Peyer's patch (tissue), 4 donors: ENCODE results near the gene KIF3B. TPM values are rescaled to one million over a fixed set of nuclear protein-coding genes. Genes with fewer than 3 reads are reported as not detected.
"Not testable (repeated sequence)": the region's sequence is repeated elsewhere in the genome, so short reads cannot be mapped to it uniquely, and the experiment has no call there.

Experiments
- DNase-seq, 3 donors: peaks; one replicate each; pipeline ENCODE4 v3.0.0-alpha.2; 2017 to 2019
- H3K27ac ChIP-seq, 4 donors: fragments of 200-600 bp; sonication (generic); one replicate each; pipeline ENCODE4 v1.5.1; 2016 to 2019
- H3K27me3 ChIP-seq, 2 donors: fragments of 200-600 bp; sonication (generic); one replicate each; pipeline ENCODE4 v1.5.1; 2019
- H3K36me3 ChIP-seq, 3 donors: fragments of 200-600 bp; sonication (generic); one replicate each; pipeline ENCODE4 v1.5.1; 2016 to 2019
- H3K4me1 ChIP-seq, 4 donors: fragments of 200-600 bp; sonication (generic); one replicate each; pipeline ENCODE4 v1.5.1; 2016 to 2019
- H3K4me3 ChIP-seq, 4 donors: fragments of 200-600 bp; sonication (generic); 1 replicate in 3 of 4; 2 replicates in 1 of 4; pipeline ENCODE4 v1.5.1; 2016 to 2019; ENCODE audit warnings: mild to moderate bottlenecking in 1 of 4
- H3K9me3 ChIP-seq, 4 donors: fragments of 200-600 bp; sonication (generic); one replicate each; pipeline ENCODE4 v1.5.1; 2016 to 2019; ENCODE audit warnings: mild to moderate bottlenecking in 1 of 4
- POLR2A ChIP-seq, 2 donors: fragments of 450-650 bp; IDR thresholded peaks; one replicate each; pipeline ENCODE4 v1.5.1; 2017; ENCODE audit warnings: antibody characterized with exemption in 2 of 2, mild to moderate bottlenecking in 2 of 2, moderate library complexity in 2 of 2
- total RNA-seq, 4 donors: library from RNA; depleted of rRNA; stranded (reverse); fragments of >200 nt; gene quantifications; one replicate each; pipeline ENCODE4 v1.1.0, GENCODE V29; 2016
- TF ChIP-seq, protein P1 (sequence below), 6 experiments: fragments of 450-650 bp in 4 of 6; fragments of 200-600 bp in 2 of 6; sonication (generic) in 1 of 6; IDR thresholded peaks; one replicate each; pipeline ENCODE4 v1.5.1; 2017 to 2019; ENCODE audit warnings: antibody characterized with exemption in 6 of 6, mild to moderate bottlenecking in 3 of 6, moderate library complexity in 1 of 6

KIF3B gene
- total RNA-seq, 4 donors from 2014 or later: 42.1 to 77.6 (median 57.7) TPM

GRCh38 chr20:32338665-32339064 is 61.2 kb downstream of the KIF3B start:
- TF ChIP-seq, protein P1, sequence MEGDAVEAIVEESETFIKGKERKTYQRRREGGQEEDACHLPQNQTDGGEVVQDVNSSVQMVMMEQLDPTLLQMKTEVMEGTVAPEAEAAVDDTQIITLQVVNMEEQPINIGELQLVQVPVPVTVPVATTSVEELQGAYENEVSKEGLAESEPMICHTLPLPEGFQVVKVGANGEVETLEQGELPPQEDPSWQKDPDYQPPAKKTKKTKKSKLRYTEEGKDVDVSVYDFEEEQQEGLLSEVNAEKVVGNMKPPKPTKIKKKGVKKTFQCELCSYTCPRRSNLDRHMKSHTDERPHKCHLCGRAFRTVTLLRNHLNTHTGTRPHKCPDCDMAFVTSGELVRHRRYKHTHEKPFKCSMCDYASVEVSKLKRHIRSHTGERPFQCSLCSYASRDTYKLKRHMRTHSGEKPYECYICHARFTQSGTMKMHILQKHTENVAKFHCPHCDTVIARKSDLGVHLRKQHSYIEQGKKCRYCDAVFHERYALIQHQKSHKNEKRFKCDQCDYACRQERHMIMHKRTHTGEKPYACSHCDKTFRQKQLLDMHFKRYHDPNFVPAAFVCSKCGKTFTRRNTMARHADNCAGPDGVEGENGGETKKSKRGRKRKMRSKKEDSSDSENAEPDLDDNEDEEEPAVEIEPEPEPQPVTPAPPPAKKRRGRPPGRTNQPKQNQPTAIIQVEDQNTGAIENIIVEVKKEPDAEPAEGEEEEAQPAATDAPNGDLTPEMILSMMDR (IDR thresholded peaks at IDR 0.05): no peak
- no peak for TF ChIP-seq POLR2A (IDR thresholded peaks at IDR 0.05)
- no peak for DNase-seq
- H3K36me3 ChIP-seq: no peaks in the 10 kb centered on the region
- H3K27ac ChIP-seq: no peak overlapping the region
- no peaks in the 10 kb centered on the region for H3K27me3 ChIP-seq
- H3K4me3 ChIP-seq: no peak overlapping the region
- H3K4me1 ChIP-seq: no peaks in the 10 kb centered on the region
- H3K9me3 ChIP-seq: no peaks in the 10 kb centered on the region

DNA sequence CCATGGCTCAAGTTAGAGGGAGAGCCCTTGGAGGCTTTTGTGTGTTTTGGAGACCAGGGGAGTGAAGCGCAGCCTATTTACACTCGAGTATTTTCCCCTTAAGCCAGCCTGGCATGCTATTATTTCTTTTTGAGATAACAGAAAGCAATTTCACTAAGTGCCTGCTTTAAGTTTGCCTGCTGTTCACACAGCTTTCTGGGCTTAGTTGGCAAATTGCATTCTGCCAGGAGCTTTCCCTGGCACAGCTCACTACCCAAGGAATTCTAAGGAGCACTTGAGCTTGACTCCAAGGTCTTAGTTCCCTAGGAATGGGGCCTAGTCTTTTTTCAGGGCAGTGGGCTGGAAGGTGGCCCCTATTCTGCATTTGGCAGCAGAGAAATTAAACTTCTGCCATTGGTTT is 61.7 kb downstream of the KIF3B start:
- no peak overlapping the region for H3K27ac ChIP-seq

DNA sequence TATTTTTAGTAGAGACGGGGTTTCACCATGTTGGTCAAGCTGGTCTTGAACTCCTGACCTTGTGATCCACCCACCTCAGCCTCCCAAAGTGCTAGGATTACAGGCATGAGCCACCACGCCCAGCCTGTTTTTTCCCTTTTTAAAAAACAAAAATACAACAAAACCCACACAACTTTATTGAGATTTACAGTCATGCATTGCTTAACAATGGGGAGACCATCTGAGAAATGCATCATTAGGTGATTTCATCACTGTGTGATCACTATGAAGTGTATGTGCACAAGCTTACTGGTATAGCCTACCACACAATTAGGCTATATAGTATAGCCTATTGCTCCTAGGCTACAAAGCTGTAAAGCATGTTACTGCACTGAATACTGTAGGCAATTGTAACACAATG is 63.6 kb downstream of the KIF3B start:
- H3K4me1 ChIP-seq, H3K4me3 ChIP-seq, DNase-seq, H3K27ac ChIP-seq, H3K36me3 ChIP-seq, H3K27me3 ChIP-seq, H3K9me3 ChIP-seq: not testable (repeated sequence)

More for the DNA sequence above, 61.7 kb downstream of the KIF3B start:
- Histone ChIP-seq H3K9me3 (no peaks in the 10 kb centered on the region), H3K4me1 (no peaks in the 10 kb centered on the region), H3K36me3 (no peaks in the 10 kb centered on the region), H3K4me3 (no peak overlapping the region), H3K27me3 (no peaks in the 10 kb centered on the region)
- DNase-seq: no peak
- TF ChIP-seq, protein P1 (IDR thresholded peaks at IDR 0.05): no peak
- TF ChIP-seq POLR2A (IDR thresholded peaks at IDR 0.05): no peak

DNA sequence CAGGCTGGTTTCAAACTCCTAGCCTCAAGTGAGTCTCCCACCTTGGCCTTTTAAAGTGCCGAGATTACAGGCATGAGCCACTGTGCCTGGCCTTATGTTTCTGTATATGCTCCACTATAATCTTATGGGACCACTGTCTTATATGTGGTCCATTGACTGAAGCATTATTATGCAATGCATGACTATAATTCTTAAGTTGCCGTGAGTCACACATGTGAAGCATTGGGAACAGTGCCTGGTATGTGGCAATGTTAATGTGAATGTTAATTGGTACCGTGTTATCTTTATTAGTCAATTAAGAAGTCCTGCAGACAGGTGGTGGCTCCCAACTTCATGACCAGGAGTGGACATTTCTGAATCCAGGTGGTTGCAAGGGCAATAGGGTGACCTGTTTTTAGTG is 66.0 kb downstream of the KIF3B start:
- no peak for TF ChIP-seq POLR2A (IDR thresholded peaks at IDR 0.05)
- TF ChIP-seq, protein P1 (IDR thresholded peaks at IDR 0.05): no peak
- H3K27ac ChIP-seq: peak overlapping the region in 1 of 4 donors; percentile 35
- H3K9me3 ChIP-seq: no peaks in the 10 kb centered on the region
- H3K27me3 ChIP-seq: no peaks in the 10 kb centered on the region
- DNase-seq: no peak
- no peak overlapping the region for H3K4me3 ChIP-seq
- no peaks in the 10 kb centered on the region for H3K4me1 ChIP-seq
- no peaks in the 10 kb centered on the region for H3K36me3 ChIP-seq

DNA sequence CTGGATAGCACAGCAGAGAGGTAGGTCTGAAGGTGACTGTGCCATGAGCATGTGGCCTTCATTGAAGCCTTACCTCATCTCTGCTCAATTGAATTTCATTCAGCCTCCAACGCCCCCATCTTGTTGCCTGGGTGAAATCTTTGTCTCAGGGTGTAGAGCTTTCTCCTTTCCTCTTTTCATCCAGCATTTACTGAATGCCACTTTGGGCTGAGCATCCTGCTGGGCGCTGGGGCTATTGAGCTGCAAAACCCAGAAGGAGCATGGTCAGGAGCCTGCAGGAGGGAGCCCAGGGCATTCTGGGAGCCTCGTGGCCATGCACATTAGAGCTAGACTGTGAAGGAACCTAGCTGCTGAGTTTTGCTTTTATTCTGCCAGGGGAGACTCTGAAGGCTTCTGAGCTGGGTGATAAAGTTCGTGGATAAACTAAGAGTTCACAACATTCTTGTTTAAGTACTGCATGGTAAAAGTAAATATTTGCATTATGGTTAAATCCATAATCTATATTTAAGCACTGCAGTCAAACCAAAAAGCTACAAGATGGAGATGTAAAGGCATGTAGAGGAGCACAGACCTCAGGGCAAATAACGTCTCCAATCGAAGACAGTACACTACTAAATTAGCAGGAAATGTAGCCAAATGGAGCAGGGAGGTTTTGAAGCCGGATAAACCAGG is 67.5 kb downstream of the KIF3B start:
- no peaks in the 10 kb centered on the region for H3K27me3 ChIP-seq
- TF ChIP-seq, protein P1 (IDR thresholded peaks at IDR 0.05): no peak
- TF ChIP-seq POLR2A (IDR thresholded peaks at IDR 0.05): no peak
- no peaks in the 10 kb centered on the region for H3K4me1 ChIP-seq
- no peaks in the 10 kb centered on the region for H3K36me3 ChIP-seq
- H3K4me3 ChIP-seq: no peak overlapping the region
- no peak overlapping the region for H3K27ac ChIP-seq
- H3K9me3 ChIP-seq: no peaks in the 10 kb centered on the region
- no peak for DNase-seq

DNA sequence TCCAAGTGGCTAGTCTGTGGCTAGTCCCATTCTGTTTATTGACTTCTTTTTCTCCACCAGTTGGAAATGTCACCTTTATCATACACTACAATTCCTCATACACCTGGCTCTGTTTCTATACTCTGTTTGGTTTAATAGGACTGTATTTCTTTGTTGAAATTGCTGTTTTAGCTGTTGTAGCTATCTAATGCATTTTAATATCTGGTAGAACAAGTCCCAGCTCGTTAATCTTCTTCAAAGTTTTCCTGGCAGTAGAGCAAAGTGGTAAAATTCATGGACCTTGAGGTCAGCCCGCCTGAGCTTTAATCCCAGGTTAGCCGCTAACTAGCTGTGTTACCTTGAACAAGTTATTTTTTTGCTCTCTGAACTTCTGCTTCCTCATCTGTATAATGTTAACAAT is 70.8 kb downstream of the KIF3B start:
- H3K4me1 ChIP-seq: no peaks in the 10 kb centered on the region
- TF ChIP-seq, protein P1 (IDR thresholded peaks at IDR 0.05): no peak
- no peak for TF ChIP-seq POLR2A (IDR thresholded peaks at IDR 0.05)
- no peak for DNase-seq
- H3K9me3 ChIP-seq: no peaks in the 10 kb centered on the region
- H3K27me3 ChIP-seq: no peaks in the 10 kb centered on the region
- H3K36me3 ChIP-seq: no peaks in the 10 kb centered on the region
- no peak overlapping the region for H3K4me3 ChIP-seq
- H3K27ac ChIP-seq: no peak overlapping the region
